Activated CD4-positive, alpha-beta T cell treated with anti-CD3 and anti-CD28 coated beads, Interleukin-2, amount 10 ng/mL, durations not matched to agents 7 days and 5 days (primary cell): ENCODE results near the gene ZDHHC8. TPM values are rescaled to one million over a fixed set of nuclear protein-coding genes. Genes with fewer than 3 reads are reported as not detected.

ENCODE experiments used
- CTCF ChIA-PET: fragments of 350-600 bp; sonication (Branson Sonifier 250); formaldehyde crosslinking; loops from one replicate; lab custom pipeline; 2021; ENCODE audit warnings: antibody characterized with exemption; lab: Charles Lee
- POLR2A ChIA-PET: fragments of 350-600 bp; sonication (Branson Sonifier 250); formaldehyde crosslinking; loops from one replicate; lab custom pipeline; 2021; ENCODE audit warnings: antibody characterized with exemption; lab: Charles Lee
- DNase-seq: peaks from one replicate; pipeline ENCODE4 v3.0.0-alpha.2; 2020
- H3K27ac Mint-ChIP-seq: one replicate; pipeline ENCODE4 v1.8.0; 2021; ENCODE audit warnings: mild to moderate bottlenecking, moderate library complexity, mixed read lengths
- H3K27me3 Mint-ChIP-seq: one replicate; pipeline ENCODE4 v1.8.0; 2021; ENCODE audit warnings: mixed read lengths
- H3K36me3 Mint-ChIP-seq: one replicate; pipeline ENCODE4 v1.8.0; 2021; ENCODE audit warnings: low read depth, mixed read lengths
- H3K4me1 Mint-ChIP-seq: one replicate; pipeline ENCODE4 v1.8.0; 2021; ENCODE audit warnings: mixed read lengths
- H3K4me3 Mint-ChIP-seq: one replicate; pipeline ENCODE4 v1.8.0; 2021; ENCODE audit warnings: mild to moderate bottlenecking, moderate library complexity, mixed read lengths
- H3K9me3 Mint-ChIP-seq: one replicate; pipeline ENCODE4 v1.8.0; 2021; ENCODE audit warnings: mixed read lengths
- total RNA-seq, 2 experiments: library from RNA; stranded (reverse); gene quantifications; one replicate each; pipeline ENCODE4 v1.2.3, GENCODE V29; 2021

ZDHHC8 gene
- total RNA-seq, 2 experiments from 2014 or later: 57.9 to 58.9 TPM

DNA sequence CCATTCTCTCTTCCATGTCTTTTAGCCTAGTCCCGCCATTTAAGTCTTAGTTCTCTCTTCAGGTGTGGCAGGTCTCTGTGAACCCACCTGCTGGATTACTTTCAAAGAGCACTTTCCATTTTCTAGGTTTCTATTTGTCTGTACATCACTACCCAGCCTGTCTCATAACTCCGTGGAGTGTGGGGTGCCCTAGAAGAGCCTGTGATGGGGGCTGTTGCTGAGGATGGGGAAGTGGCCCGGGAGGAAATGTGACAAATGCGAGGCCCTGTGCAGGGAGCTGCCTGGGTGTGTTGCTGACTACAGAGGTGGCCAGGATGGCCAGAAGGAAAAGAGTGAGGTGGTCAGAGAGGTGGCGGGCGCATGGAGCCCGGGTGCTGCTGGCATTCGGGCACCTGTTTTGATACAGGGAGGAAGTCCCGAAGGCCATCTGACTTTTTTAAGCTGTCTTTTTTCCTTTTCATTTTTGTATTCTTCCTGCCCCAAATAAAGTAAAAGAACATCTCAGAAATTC lies 40.8 kb upstream of the ZDHHC8 start:
- H3K4me1 Mint-ChIP-seq: peaks cover 22% of the 10 kb centered on the region
- no peaks in the 10 kb centered on the region for H3K9me3 Mint-ChIP-seq
- no peak for DNase-seq
- H3K4me3 Mint-ChIP-seq: no peak overlapping the region
- H3K36me3 Mint-ChIP-seq: peaks cover 81% of the 10 kb centered on the region
- H3K27ac Mint-ChIP-seq: no peak overlapping the region
- ChIA-PET CTCF (interaction anchor here (0.8 kb wide), 1 partner anchor 8 kb away, joined by 3 read pairs; no protein-coding TSS in a partner anchor), POLR2A (no interaction called here)
- H3K27me3 Mint-ChIP-seq: no peaks in the 10 kb centered on the region

DNA sequence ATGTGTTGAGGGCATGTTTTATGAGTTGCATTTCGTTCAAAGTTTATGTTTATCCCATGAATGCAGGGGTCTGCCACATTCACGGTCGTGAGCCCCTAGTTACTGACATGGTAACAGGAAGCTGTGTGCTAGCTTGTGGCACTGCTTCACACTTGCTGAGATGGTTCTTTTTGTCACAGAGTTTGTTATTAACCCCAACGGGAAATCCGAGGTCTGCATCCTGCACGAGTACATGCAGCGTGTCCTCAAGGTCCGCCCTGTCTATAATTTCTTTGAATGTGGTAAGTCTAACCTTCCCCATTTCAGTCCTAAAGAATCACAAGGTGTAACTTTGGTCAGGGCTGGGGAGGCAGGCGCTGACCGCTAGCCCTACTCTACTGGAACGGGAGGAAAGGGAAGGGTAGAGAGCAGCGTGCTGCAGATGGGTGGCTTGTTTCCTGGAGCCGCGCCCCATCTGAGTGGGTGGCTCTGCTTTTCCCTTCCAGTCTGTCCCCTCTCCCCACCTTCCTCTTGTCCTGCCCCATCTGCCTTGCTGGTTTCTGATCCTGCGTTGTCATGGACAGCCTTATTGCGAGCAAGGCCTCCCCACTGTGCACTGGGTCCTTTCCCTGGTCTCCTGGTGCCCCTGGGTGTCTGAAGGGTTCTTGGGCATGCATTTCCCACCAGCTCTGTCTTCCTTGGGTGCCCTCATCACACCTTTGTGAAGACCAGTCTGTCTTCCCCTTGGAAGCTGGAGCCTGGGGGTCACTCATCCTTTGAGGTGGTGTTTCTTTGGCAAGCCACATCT lies 39.7 kb upstream of the ZDHHC8 start:
- no peak overlapping the region for H3K27ac Mint-ChIP-seq
- peaks cover 22% of the 10 kb centered on the region for H3K4me1 Mint-ChIP-seq
- ChIA-PET CTCF (interaction anchor here (0.8 to 1.6 kb wide), 2 partner anchors 9 kb away, joined by 3 to 4 read pairs; no protein-coding TSS in a partner anchor), POLR2A (no interaction called here)
- H3K9me3 Mint-ChIP-seq: no peaks in the 10 kb centered on the region
- H3K4me3 Mint-ChIP-seq: no peak overlapping the region
- H3K27me3 Mint-ChIP-seq: no peaks in the 10 kb centered on the region
- no peak for DNase-seq
- peaks cover 83% of the 10 kb centered on the region for H3K36me3 Mint-ChIP-seq

DNA sequence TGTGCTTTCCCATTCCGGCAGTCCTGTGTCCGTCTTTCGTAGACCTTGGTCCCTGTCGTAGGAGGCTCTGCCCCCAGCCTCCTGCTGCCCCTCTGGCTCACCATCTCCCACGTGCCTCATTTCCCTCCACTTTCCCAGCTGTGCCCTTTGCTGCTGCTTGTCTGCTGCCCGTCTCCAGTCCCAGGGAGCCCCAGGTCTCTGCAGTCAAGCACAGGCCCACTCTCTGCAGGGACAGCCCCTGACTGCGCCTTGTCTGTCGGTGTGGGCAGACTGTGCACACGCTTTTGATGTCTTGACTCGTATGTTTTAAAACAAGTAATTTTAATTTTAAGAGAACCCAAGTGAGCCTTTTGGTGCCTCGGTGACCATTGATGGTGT lies 39.1 kb upstream of the ZDHHC8 start:
- no peak overlapping the region for H3K4me3 Mint-ChIP-seq
- H3K9me3 Mint-ChIP-seq: no peaks in the 10 kb centered on the region
- CTCF ChIA-PET: interaction anchor here (1.6 kb wide), 1 partner anchor 9 kb away, joined by 4 read pairs; no protein-coding TSS in a partner anchor
- H3K27me3 Mint-ChIP-seq: no peaks in the 10 kb centered on the region
- peaks cover 25% of the 10 kb centered on the region for H3K4me1 Mint-ChIP-seq
- no peak overlapping the region for H3K27ac Mint-ChIP-seq
- no peak for DNase-seq
- peaks cover 83% of the 10 kb centered on the region for H3K36me3 Mint-ChIP-seq
- POLR2A ChIA-PET: no interaction called here

DNA sequence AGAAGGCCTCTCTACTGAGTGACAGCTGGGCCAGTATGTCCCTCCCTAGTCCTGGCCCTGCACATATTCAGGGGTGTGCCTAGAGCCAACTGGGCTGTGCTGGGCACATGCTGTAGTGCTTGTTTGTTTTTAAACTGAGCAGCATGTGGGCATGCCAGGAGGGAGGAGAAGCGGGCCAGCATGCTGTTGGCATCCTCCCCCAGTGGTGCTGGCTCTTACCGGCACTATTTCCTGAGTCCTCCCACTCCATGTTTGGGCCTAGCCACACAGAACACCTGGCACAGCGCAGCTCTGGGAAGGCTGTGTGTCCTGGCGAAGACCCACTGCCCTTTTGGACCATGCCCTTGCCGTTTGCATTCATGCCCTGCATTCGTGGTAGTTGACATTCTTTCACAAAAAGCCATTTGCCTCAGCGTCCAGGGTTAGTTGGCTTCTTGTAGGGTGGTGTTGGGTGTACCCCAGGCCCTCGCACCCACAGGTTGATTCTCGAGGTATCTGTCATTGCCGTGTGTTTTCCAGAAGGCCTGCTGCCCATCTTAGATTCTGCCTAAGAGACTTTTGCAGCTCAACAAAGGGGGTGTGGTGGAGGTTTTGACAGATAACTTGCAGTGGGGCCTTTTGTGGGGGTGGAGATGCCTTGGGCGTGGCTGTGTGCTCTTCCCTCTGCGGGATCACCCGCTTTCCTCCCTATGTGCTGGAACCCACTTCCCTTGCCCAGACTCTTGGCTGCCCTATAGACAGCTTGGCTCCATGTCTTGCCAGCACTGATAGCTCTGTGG lies 38.0 kb upstream of the ZDHHC8 start:
- Mint-ChIP-seq H3K9me3 (no peaks in the 10 kb centered on the region), H3K36me3 (peaks cover 86% of the 10 kb centered on the region), H3K4me3 (no peak overlapping the region), H3K27ac (no peak overlapping the region), H3K27me3 (no peaks in the 10 kb centered on the region), H3K4me1 (peaks cover 29% of the 10 kb centered on the region)
- ChIA-PET CTCF (interaction anchor here (0.6 to 1.6 kb wide), 4 partner anchors 11 to 1253 kb away, joined by 3 to 4 read pairs (median 4); no protein-coding TSS in a partner anchor), POLR2A (no interaction called here)
- no peak for DNase-seq

DNA sequence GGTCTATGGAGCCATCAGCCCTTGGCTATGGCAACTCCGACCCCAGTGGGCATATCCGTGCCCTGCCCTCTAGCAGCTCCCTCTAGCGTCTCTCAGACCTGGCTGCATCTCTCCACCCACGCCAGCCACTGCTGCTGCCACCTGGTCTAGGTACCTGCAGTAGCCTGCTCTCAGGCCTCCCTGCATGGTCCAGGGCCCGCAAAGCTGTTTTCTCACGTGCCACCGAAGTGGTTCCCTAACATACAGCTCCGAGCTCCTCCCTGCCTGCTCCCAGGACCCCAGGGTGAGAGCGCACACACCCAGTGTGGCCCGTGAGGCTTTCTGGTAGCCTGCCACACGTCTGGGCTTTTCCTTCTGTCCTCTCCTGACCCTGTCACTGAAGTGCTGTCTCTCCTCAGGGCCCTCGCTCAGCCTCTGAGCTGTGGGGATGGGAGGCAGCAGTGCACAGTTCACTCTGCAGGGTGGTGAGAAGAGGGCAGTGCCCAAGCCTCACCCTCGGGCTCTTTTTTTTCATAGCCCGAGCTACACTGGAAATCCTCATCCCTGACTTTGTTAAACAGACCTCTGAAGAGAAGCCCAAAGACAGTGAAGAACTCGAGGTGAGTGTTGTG lies 37.3 kb upstream of the ZDHHC8 start:
- no peak for DNase-seq
- H3K4me3 Mint-ChIP-seq: no peak overlapping the region
- no peaks in the 10 kb centered on the region for H3K27me3 Mint-ChIP-seq
- no peaks in the 10 kb centered on the region for H3K9me3 Mint-ChIP-seq
- CTCF ChIA-PET: interaction anchor here (0.7 to 1.0 kb wide), 2 partner anchors 13 to 35 kb away, joined by 3 read pairs; no protein-coding TSS in a partner anchor
- H3K4me1 Mint-ChIP-seq: peaks cover 36% of the 10 kb centered on the region
- no peak overlapping the region for H3K27ac Mint-ChIP-seq
- POLR2A ChIA-PET: no interaction called here
- peaks cover 89% of the 10 kb centered on the region for H3K36me3 Mint-ChIP-seq

DNA sequence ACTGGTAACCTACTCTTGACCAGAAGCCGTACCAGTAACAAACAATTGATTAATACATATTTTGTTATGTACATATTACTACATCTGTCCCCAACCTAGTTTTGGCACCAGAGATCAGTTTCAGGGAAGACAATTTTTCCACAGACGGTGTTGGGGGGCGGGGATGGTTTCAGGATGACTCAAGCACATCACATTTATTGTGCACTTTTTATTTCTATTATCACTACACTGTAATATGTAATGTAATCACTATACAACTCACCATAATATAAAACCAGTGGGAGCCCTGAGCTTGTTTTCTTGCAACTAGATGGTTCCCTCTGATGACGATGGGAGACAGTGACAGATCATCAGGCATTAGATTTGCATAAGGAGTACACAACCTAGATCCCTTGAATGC lies 36.1 kb upstream of the ZDHHC8 start:
- Mint-ChIP-seq H3K27ac (no peak overlapping the region), H3K4me3 (no peak overlapping the region), H3K9me3 (no peaks in the 10 kb centered on the region), H3K36me3 (peaks cover 92% of the 10 kb centered on the region), H3K4me1 (peaks cover 48% of the 10 kb centered on the region), H3K27me3 (no peaks in the 10 kb centered on the region)
- DNase-seq: no peak
- POLR2A ChIA-PET: no interaction called here
- CTCF ChIA-PET: interaction anchor here (1.7 kb wide), 1 partner anchor 21 kb away, joined by 9 read pairs; the partner anchor contains the start of genes RANBP1 and TRMT2A

DNA sequence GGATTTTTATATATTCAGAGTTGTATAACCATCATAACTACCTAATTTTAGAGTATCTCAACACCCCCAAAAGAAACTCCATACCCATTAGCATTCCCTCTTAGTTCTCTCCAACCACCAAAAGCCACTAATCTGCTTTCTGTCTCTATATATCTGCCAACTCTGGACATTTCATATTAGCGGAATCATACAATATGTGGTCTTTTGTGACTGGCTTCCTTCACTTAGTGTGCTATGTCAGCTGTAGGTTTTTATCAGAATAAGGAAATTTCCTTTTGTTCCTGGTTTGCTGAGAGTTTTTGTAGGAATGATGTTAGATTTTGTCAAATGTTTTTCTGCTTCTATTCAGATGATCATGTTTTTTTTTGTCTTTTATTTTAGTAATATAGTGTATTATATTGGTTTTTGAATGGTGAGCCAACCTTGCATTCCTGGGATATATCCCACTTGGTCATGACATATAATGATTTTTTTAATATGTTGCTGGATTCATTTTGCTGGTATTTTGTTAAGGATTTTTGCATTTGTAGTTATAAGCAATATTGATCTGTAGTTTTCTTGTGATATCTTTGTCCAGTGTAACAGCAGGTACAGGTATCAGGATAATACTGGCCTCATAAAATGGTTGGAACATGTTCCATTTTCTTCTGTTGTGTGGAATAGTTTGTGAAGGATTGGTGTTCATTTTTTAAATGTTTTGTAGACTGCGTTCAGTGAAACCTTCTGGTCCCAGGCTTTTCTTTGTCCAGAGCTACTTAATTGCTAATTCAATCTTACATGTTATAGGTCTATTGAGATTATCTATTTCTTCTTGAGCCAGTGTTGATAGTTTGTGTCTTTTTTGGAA lies 34.8 kb upstream of the ZDHHC8 start:
- H3K4me1 Mint-ChIP-seq: peaks cover 51% of the 10 kb centered on the region
- H3K27me3 Mint-ChIP-seq: no peaks in the 10 kb centered on the region
- POLR2A ChIA-PET: no interaction called here
- no peak for DNase-seq
- CTCF ChIA-PET: interaction anchor here (1.7 kb wide), 1 partner anchor 20 kb away, joined by 9 read pairs; the partner anchor contains the start of genes RANBP1 and TRMT2A
- H3K9me3 Mint-ChIP-seq: no peaks in the 10 kb centered on the region
- no peak overlapping the region for H3K4me3 Mint-ChIP-seq
- H3K27ac Mint-ChIP-seq: no peak overlapping the region
- H3K36me3 Mint-ChIP-seq: peaks cover 82% of the 10 kb centered on the region

DNA sequence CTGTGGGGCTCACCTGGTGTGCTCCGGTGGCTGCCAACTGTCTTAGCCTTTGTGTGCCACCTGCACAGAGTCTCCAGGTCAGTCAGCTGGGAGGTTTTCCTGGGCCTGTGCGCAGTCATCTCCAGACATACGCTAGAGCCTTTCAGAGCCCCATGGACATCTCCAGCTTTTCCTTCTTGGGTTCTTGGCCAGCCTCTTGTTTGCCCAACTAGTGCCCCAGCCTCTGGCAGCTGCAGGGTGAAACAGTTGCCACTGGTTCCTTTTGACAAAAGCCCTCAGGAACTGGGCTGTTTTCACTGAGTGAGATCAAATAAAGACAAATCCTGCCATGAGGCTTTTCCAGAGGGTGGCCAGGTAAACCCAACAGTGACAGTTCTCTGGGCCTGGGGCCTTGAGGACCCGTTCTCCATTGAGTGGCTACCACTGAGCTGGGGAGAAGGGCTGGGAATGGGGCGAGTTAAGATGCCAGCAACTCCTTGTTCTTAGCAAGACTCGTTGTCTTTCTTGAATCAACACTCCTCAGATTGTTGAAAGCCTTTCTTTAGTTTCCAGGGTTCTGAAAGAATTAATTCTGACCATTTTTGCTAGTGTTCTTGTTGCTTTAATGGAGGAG lies 32.4 kb upstream of the ZDHHC8 start:
- Mint-ChIP-seq H3K27me3 (no peaks in the 10 kb centered on the region), H3K27ac (peak overlapping the region; percentile 90), H3K36me3 (peaks cover 64% of the 10 kb centered on the region), H3K4me1 (peaks cover 55% of the 10 kb centered on the region), H3K9me3 (no peaks in the 10 kb centered on the region), H3K4me3 (peak overlapping the region; percentile 58)
- POLR2A ChIA-PET: no interaction called here
- DNase-seq: no peak
- CTCF ChIA-PET: interaction anchor here (0.9 kb wide), 1 partner anchor 40 kb away, joined by 3 read pairs; no protein-coding TSS in a partner anchor

DNA sequence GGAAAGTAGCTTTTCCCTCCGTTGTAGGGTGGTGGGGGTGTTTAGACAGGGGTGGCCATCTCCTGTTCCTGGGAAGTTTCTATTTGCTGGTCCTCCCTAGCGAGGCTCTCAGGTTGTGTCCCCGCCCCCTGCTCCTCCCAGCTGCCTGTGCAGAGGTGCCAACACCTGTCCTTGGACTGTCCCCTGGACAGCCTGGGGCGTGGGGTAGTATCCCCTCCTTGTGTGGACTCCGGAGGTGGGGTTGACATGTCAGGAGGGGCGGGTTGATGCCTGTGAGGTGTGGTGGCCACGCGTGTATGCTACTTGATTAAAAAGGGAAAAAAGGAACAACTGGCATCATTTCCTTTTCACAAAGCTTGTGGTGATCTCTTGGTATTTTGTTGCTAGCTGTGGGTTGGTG lies 30.0 kb upstream of the ZDHHC8 start:
- Mint-ChIP-seq H3K9me3 (no peaks in the 10 kb centered on the region), H3K4me3 (no peak overlapping the region), H3K27me3 (no peaks in the 10 kb centered on the region), H3K27ac (peak overlapping the region; percentile 90), H3K36me3 (peaks cover 43% of the 10 kb centered on the region), H3K4me1 (peaks cover 48% of the 10 kb centered on the region)
- ChIA-PET CTCF (interaction anchor here (1.2 kb wide), 1 partner anchor 70 kb away, joined by 6 read pairs; no protein-coding TSS in a partner anchor), POLR2A (no interaction called here)
- no peak for DNase-seq

DNA sequence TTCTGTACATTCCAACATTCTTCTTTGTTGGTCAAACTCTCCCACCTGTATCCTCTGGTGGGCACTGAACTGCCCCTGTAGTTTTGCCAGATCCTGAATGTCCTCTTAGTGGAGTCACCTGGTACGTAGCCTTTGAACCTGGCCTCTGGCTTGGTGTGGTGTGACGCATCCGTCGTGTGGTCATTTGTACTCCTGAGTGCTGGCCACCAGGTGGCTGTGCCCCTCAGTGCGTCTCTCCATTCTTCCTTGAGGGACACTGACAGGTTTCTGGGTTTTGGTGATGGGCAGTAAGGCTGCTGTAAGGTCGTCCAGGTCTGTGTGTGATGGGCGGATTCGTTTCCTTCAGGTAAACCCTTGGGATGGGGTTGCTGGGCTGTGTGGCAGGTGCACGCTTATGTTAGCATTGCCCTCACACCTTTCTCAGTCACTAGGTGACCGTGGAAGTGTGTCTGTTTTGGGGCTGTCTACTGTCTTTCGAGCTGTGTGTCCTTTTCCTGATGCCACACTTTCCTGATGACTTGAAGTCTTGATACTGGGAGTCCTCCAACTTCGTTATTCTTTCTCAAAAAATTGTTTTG lies 29.3 kb upstream of the ZDHHC8 start:
- H3K27me3 Mint-ChIP-seq: no peaks in the 10 kb centered on the region
- H3K9me3 Mint-ChIP-seq: no peaks in the 10 kb centered on the region
- H3K4me3 Mint-ChIP-seq: no peak overlapping the region
- POLR2A ChIA-PET: interaction anchor here (0.7 kb wide), 1 partner anchor 358 kb away, joined by 5 read pairs; no protein-coding TSS in a partner anchor
- CTCF ChIA-PET: interaction anchor here (1.0 kb wide), 1 partner anchor 9 kb away, joined by 3 read pairs; no protein-coding TSS in a partner anchor
- H3K27ac Mint-ChIP-seq: peak overlapping the region; percentile 19
- H3K36me3 Mint-ChIP-seq: peaks cover 37% of the 10 kb centered on the region
- no peak for DNase-seq
- peaks cover 47% of the 10 kb centered on the region for H3K4me1 Mint-ChIP-seq
